Mammary epithelial cell (primary cell): ENCODE data around the gene MAPT.

Experiments
- EZH2 ChIP-seq: IDR thresholded peaks from 2 replicates; pipeline ENCODE4 v1.6.1; 2012; ENCODE audit warnings: low read length, inconsistent platforms, borderline replicate concordance
- TF ChIP-seq, protein P1 (sequence below), 2 donors: IDR thresholded peaks in 1 of 2; conservative IDR thresholded peaks in 1 of 2; 2 replicates each; pipeline ENCODE4 v1.5.1; 2011 to 2012; ENCODE audit warnings: inconsistent platforms in 2 of 2, low read length in 2 of 2, mild to moderate bottlenecking in 2 of 2, control low read depth in 1 of 2, low read depth in 1 of 2; ENCODE audit not compliant: insufficient read depth in 1 of 2; ENCODE audit errors: extremely low read depth in 1 of 2

DNA sequence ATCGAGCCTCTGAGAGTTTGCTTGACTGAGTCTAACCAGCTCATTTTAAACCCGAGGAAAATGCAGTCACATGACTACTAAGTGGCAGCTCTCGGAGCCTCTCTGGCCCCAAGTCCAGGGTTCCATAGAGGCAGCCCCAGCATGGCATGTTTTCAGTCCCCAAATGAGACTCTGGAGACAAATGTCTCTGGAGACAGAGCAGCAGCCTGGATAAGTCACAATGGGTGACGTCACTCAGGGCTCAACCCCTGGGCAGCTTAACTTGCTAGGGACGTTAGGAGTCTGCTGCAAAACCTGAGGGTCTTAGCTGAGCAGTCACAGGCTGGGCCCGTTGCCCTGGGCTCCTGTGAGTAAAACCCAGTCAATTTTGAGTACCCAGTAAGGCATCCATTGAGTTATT lies 97.8 kb downstream of the MAPT start:
- TF ChIP-seq EZH2, result no peak
- TF ChIP-seq, protein P1, sequence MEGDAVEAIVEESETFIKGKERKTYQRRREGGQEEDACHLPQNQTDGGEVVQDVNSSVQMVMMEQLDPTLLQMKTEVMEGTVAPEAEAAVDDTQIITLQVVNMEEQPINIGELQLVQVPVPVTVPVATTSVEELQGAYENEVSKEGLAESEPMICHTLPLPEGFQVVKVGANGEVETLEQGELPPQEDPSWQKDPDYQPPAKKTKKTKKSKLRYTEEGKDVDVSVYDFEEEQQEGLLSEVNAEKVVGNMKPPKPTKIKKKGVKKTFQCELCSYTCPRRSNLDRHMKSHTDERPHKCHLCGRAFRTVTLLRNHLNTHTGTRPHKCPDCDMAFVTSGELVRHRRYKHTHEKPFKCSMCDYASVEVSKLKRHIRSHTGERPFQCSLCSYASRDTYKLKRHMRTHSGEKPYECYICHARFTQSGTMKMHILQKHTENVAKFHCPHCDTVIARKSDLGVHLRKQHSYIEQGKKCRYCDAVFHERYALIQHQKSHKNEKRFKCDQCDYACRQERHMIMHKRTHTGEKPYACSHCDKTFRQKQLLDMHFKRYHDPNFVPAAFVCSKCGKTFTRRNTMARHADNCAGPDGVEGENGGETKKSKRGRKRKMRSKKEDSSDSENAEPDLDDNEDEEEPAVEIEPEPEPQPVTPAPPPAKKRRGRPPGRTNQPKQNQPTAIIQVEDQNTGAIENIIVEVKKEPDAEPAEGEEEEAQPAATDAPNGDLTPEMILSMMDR (conservative IDR thresholded peaks at IDR 0.05 in 1 of 2, IDR thresholded peaks at IDR 0.05 in 1 of 2; ENCODE audit: extremely low read depth in 1 of 2, insufficient read depth in 1 of 2, low read depth in 1 of 2, low read length in 2 of 2), result no peak
